ENCODE data around the gene EPHA2. TPM values are rescaled to one million over a fixed set of nuclear protein-coding genes. Genes with fewer than 3 reads are reported as not detected.
A peak's percentile ranks its signal among the peaks of the same experiment; 100 is the strongest.
"Not testable (repeated sequence)": the region's sequence is repeated elsewhere in the genome, so short reads cannot be mapped to it uniquely, and the experiment has no call there.

EPHA2 gene
- total RNA-seq: under 1 TPM in 1 of 2 experiments, not detected in 1; 0.08 TPM

- no peak within 1 kb of the TSS for H3K27ac Mint-ChIP-seq
- H3K27me3 Mint-ChIP-seq: peaks cover 33% of the 10 kb centered on the region
- no peaks in the 10 kb centered on the region for H3K9me3 Mint-ChIP-seq
- no peak for DNase-seq
- peak within 1 kb of the TSS; percentile 32 for H3K4me3 Mint-ChIP-seq
- no peaks in the 10 kb centered on the region for H3K36me3 Mint-ChIP-seq
- H3K4me1 Mint-ChIP-seq: peaks cover 22% of the 10 kb centered on the region
Observed at GRCh38 chr1:16155537-16156410, at the start of gene EPHA2. TSS of gene EPHA2 (minus strand) at chr1:16156069. CDS start at chr1:16155932, 137 bp downstream.

DNA sequence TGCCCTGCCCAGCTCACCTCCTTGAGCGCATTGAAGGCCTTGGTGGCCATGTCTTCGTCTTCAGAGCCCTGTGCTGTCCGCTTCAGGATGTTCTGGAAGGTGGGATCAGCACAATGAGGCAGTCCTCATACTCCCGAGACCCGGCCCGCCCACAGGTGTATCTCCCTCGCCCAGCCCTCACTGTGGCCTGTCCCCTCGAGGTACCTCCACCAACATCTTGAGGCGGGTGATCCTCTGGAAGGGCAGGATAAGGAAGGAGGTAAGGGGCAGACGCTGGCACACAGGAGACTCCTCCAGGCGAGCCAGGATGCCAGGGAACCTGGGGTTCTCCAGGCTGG lies 49.4 kb upstream of the EPHA2 start:
- no peak overlapping the region for H3K4me3 Mint-ChIP-seq
- H3K27ac Mint-ChIP-seq: no peak overlapping the region
- no peak for DNase-seq
- H3K4me1 Mint-ChIP-seq: peaks cover 3% of the 10 kb centered on the region
- H3K9me3 Mint-ChIP-seq: no peaks in the 10 kb centered on the region
- peaks cover 4% of the 10 kb centered on the region for H3K36me3 Mint-ChIP-seq
- H3K27me3 Mint-ChIP-seq: no peaks in the 10 kb centered on the region

GRCh38 chr1:16204634-16205333 lies 48.9 kb upstream of the EPHA2 start:
- Mint-ChIP-seq H3K4me1 (peaks cover 3% of the 10 kb centered on the region), H3K9me3 (no peaks in the 10 kb centered on the region), H3K36me3 (peaks cover 4% of the 10 kb centered on the region), H3K4me3 (no peak overlapping the region), H3K27ac (no peak overlapping the region), H3K27me3 (no peaks in the 10 kb centered on the region)
- peak; percentile 52 for DNase-seq

DNA sequence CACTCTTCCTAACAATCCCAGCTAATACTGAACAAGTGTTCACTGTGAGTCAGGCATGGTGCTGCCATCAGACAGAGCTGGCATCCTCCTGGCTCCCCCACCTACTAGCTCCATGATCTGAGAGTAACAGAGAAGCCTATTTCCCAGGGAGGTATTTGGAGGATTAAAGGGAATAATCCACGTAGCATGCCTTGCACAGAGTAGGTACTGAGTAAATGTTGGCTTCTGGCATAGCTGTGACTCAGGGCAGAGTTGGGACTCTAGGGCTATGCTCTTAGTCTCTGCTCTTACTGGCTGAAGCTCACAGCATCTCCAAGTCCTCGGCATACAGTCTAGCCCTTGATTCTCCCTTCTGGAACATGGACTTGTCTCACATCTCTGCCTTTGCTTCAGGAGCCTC lies 48.3 kb upstream of the EPHA2 start:
- no peak for DNase-seq
- H3K27me3 Mint-ChIP-seq: no peaks in the 10 kb centered on the region
- H3K4me1 Mint-ChIP-seq: peaks cover 3% of the 10 kb centered on the region

DNA sequence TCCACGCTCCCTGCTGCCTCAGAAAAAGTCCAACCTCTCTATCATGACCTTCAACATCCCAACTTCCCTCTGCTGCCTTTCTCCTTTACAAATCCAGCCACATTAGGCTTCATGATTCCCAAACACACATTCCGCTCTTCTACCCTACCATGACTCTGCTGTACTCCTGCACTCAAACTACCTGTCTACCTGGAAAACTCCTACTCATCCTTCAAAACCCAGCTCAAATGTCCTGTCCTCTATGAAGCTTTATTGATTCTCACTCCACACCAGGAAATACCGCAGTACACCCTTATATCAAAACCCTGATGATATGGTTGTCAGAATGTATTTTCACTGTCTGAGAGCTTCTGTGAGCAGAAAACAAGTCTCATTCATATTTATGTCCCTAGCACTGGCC lies 47.7 kb upstream of the EPHA2 start:
- Mint-ChIP-seq H3K4me1 (peaks cover 8% of the 10 kb centered on the region), H3K27me3 (no peaks in the 10 kb centered on the region), H3K27ac (no peak overlapping the region), H3K9me3 (no peaks in the 10 kb centered on the region), H3K4me3 (no peak overlapping the region), H3K36me3 (peaks cover 4% of the 10 kb centered on the region)
- DNase-seq: no peak

More for the DNA sequence above, 48.3 kb upstream of the EPHA2 start:
- H3K9me3 Mint-ChIP-seq: no peaks in the 10 kb centered on the region
- H3K36me3 Mint-ChIP-seq: peaks cover 4% of the 10 kb centered on the region
- no peak overlapping the region for H3K4me3 Mint-ChIP-seq
- no peak overlapping the region for H3K27ac Mint-ChIP-seq

- H3K27me3 Mint-ChIP-seq: no peaks in the 10 kb centered on the region
- peaks cover 4% of the 10 kb centered on the region for H3K36me3 Mint-ChIP-seq
- no peak for DNase-seq
- peaks cover 9% of the 10 kb centered on the region for H3K4me1 Mint-ChIP-seq
- no peak overlapping the region for H3K27ac Mint-ChIP-seq
- no peak overlapping the region for H3K4me3 Mint-ChIP-seq
- no peaks in the 10 kb centered on the region for H3K9me3 Mint-ChIP-seq
Observed at GRCh38 chr1:16202281-16203210, 46.7 kb upstream of the EPHA2 start.

DNA sequence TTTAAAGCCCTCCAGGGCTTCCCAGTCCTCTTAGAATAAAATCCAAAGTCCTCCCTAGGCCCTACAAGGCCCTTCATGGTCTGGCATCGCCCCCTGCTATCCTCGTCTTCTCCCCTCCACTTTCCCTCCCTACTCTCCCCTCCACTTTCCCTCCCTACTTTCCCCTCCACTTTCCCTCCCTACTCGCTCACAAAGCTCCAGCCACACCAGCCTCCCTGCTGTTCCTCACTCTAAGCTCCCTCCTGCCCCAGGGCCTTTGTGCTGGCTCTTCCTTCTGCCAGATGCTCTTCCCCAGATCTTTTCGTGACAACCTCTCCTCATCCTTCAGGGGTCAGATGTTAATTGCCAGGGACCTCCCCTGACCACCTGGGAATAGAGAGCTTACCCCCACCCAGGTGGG lies 43.8 kb upstream of the EPHA2 start:
- Mint-ChIP-seq H3K4me1 (peaks cover 6% of the 10 kb centered on the region), H3K9me3 (no peaks in the 10 kb centered on the region), H3K27ac (no peak overlapping the region), H3K36me3 (peaks cover 6% of the 10 kb centered on the region), H3K27me3 (no peaks in the 10 kb centered on the region), H3K4me3 (no peak overlapping the region)
- no peak for DNase-seq

- no peak for DNase-seq
- peaks cover 6% of the 10 kb centered on the region for H3K4me1 Mint-ChIP-seq
- no peak overlapping the region for H3K4me3 Mint-ChIP-seq
- H3K27ac Mint-ChIP-seq: peak overlapping the region; percentile 38
- no peaks in the 10 kb centered on the region for H3K27me3 Mint-ChIP-seq
- H3K9me3 Mint-ChIP-seq: no peaks in the 10 kb centered on the region
- H3K36me3 Mint-ChIP-seq: peaks cover 4% of the 10 kb centered on the region
Observed at GRCh38 chr1:16199157-16199501, 43.3 kb upstream of the EPHA2 start.

GRCh38 chr1:16198444-16199156 lies 42.7 kb upstream of the EPHA2 start:
- no peak for DNase-seq
- Mint-ChIP-seq H3K9me3 (no peaks in the 10 kb centered on the region), H3K4me1 (peaks cover 6% of the 10 kb centered on the region), H3K36me3 (peaks cover 4% of the 10 kb centered on the region), H3K27me3 (no peaks in the 10 kb centered on the region), H3K4me3 (no peak overlapping the region), H3K27ac (peak overlapping the region; percentile 38)

GRCh38 chr1:16196874-16197273 lies 41.0 kb upstream of the EPHA2 start:
- peaks cover 6% of the 10 kb centered on the region for H3K4me1 Mint-ChIP-seq
- no peaks in the 10 kb centered on the region for H3K27me3 Mint-ChIP-seq
- DNase-seq: no peak
- H3K36me3 Mint-ChIP-seq: peaks cover 2% of the 10 kb centered on the region
- no peak overlapping the region for H3K4me3 Mint-ChIP-seq
- no peaks in the 10 kb centered on the region for H3K9me3 Mint-ChIP-seq
- no peak overlapping the region for H3K27ac Mint-ChIP-seq

GRCh38 chr1:16196139-16196538 lies 40.3 kb upstream of the EPHA2 start:
- not testable (repeated sequence) for H3K9me3 Mint-ChIP-seq, H3K4me1 Mint-ChIP-seq, H3K36me3 Mint-ChIP-seq, H3K27ac Mint-ChIP-seq, H3K4me3 Mint-ChIP-seq, DNase-seq, H3K27me3 Mint-ChIP-seq

DNA sequence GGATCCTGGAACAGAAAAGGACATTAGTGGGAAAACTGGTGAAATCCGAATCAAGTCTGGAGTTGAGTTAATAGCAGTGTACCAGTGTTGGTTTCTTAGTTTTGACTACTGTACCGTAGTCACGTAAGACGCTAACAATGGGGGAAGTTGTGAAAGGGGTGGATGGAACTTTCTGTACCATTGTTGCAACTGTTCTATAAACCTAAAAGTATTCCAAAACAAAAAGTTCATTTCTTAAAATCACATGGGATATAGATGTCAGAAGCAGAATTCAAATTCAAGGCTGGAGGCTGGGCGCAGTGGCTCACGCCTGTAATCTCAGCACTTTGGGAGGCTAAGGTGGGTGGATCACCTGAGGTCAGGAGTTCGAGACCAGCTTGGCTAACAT lies 39.6 kb upstream of the EPHA2 start:
- DNase-seq: no peak
- Mint-ChIP-seq H3K9me3 (no peaks in the 10 kb centered on the region), H3K36me3 (peaks cover 2% of the 10 kb centered on the region), H3K4me3 (no peak overlapping the region), H3K27me3 (no peaks in the 10 kb centered on the region), H3K4me1 (peaks cover 6% of the 10 kb centered on the region), H3K27ac (no peak overlapping the region)

- Mint-ChIP-seq H3K4me1 (no peaks in the 10 kb centered on the region), H3K27me3 (peaks cover 15% of the 10 kb centered on the region)
Observed at GRCh38 chr1:16191916-16192546, 36.2 kb upstream of the EPHA2 start.

DNA sequence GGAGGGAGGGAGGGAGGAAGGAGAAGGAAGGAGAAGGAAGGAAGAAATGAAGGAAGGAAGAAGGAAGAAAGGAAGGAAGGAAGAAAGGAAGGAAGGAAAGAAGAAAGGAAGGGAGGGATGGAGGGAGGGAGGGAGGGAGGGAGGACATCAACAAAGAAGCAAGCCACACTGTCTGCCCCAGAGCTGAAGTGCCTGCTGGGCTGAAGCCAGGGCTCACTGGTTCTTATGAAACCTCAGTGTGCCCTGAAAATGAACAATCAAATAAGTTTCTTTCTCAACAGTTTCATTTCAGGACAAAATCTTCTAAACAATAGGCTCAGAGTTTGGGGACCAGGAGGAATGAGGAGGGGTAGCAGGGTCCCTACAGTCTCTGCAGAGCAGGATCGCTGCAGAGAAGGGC lies 35.4 kb upstream of the EPHA2 start:
- no peak for DNase-seq
- Mint-ChIP-seq H3K4me3 (no peak overlapping the region), H3K4me1 (no peaks in the 10 kb centered on the region), H3K9me3 (no peaks in the 10 kb centered on the region), H3K27me3 (peaks cover 15% of the 10 kb centered on the region), H3K27ac (no peak overlapping the region), H3K36me3 (no peaks in the 10 kb centered on the region)

More at GRCh38 chr1:16191916-16192546, 36.2 kb upstream of the EPHA2 start:
- no peak for DNase-seq
- Mint-ChIP-seq H3K4me3 (no peak overlapping the region), H3K9me3 (no peaks in the 10 kb centered on the region), H3K36me3 (peaks cover 2% of the 10 kb centered on the region), H3K27ac (no peak overlapping the region)
